Measurements from ENCODE around the gene GTF2E1. TPM values are rescaled to one million over a fixed set of nuclear protein-coding genes. Genes with fewer than 3 reads are reported as not detected.
A peak's percentile ranks its signal among the peaks of the same experiment; 100 is the strongest.

The GTF2E1 gene
- total RNA-seq, 1 donor from 2014 or later, result 17.2 TPM

DNA sequence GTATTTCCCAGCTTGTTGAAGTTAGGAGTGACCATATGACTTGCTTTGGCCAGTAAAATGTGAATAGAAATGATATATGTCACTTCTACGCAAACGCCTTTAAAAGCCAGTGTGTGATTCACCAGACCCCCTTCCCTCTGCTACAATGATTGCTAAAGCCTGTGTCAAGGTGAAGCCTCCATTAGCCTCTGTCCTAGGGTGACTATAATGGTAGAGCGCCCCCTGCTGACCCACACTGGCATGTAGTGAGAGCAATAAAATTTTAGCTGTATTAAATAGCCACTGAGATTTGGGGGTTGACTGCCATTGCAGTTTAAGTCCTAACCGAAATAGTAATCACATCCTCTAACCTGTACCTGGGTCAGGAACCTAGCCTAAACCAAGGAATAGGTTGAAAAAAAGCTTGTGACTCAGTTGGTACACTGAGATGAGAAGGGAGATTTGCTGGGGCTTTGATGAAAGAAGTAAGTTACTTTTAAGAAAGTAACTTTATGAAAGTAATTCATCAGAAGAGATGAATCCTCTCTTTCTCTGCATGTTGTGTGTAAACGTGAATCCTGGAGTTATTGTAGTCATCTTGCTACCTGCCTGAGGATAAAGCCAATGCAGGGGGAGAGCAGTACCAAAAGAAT is 52.6 kb downstream of the GTF2E1 start:
- no peak overlapping the region for H3K4me3 Mint-ChIP-seq (ENCODE audit: unreplicated experiment)
- DNase-seq (ENCODE audit: extremely low spot score, unreplicated experiment), result peak; percentile 93
- H3K4me1 Mint-ChIP-seq (ENCODE audit: unreplicated experiment), result peaks cover 3% of the 10 kb centered on the region
- TF ChIP-seq, protein P1, sequence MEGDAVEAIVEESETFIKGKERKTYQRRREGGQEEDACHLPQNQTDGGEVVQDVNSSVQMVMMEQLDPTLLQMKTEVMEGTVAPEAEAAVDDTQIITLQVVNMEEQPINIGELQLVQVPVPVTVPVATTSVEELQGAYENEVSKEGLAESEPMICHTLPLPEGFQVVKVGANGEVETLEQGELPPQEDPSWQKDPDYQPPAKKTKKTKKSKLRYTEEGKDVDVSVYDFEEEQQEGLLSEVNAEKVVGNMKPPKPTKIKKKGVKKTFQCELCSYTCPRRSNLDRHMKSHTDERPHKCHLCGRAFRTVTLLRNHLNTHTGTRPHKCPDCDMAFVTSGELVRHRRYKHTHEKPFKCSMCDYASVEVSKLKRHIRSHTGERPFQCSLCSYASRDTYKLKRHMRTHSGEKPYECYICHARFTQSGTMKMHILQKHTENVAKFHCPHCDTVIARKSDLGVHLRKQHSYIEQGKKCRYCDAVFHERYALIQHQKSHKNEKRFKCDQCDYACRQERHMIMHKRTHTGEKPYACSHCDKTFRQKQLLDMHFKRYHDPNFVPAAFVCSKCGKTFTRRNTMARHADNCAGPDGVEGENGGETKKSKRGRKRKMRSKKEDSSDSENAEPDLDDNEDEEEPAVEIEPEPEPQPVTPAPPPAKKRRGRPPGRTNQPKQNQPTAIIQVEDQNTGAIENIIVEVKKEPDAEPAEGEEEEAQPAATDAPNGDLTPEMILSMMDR (IDR thresholded peaks at IDR 0.05), result peak; percentile 88
- H3K27me3 Mint-ChIP-seq (ENCODE audit: unreplicated experiment), result peaks cover 11% of the 10 kb centered on the region
- no peaks in the 10 kb centered on the region for H3K9me3 Mint-ChIP-seq (ENCODE audit: unreplicated experiment)
- H3K36me3 Mint-ChIP-seq (ENCODE audit: unreplicated experiment), result peaks cover 3% of the 10 kb centered on the region
- H3K27ac Mint-ChIP-seq (ENCODE audit: unreplicated experiment), result no peak overlapping the region

DNA sequence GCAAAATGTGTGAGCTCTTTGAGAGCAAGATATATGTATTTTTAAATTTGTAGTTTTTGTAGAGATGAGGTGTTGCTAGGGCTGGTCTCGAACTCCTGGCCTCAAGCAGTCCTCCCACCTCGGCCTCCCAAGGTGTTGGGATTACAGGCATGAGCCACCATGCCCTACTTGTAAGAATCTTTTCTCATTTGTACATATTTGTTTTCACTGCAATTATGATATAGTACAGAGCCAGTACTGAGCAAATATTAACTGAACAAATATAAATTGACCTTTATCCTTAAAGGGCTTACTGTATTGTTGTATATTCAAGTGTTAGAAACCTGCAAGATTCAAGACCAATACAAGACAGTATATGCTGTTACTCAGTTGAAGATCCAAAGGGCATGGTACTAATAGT is 53.4 kb downstream of the GTF2E1 start:
- DNase-seq (ENCODE audit: extremely low spot score, unreplicated experiment), result no peak
- TF ChIP-seq, protein P1 (IDR thresholded peaks at IDR 0.05), result no peak
- no peaks in the 10 kb centered on the region for H3K9me3 Mint-ChIP-seq (ENCODE audit: unreplicated experiment)
- no peak overlapping the region for H3K4me3 Mint-ChIP-seq (ENCODE audit: unreplicated experiment)
- H3K36me3 Mint-ChIP-seq (ENCODE audit: unreplicated experiment), result no peaks in the 10 kb centered on the region
- H3K27ac Mint-ChIP-seq (ENCODE audit: unreplicated experiment), result no peak overlapping the region
- H3K4me1 Mint-ChIP-seq (ENCODE audit: unreplicated experiment), result peaks cover 3% of the 10 kb centered on the region
- peaks cover 11% of the 10 kb centered on the region for H3K27me3 Mint-ChIP-seq (ENCODE audit: unreplicated experiment)

DNA sequence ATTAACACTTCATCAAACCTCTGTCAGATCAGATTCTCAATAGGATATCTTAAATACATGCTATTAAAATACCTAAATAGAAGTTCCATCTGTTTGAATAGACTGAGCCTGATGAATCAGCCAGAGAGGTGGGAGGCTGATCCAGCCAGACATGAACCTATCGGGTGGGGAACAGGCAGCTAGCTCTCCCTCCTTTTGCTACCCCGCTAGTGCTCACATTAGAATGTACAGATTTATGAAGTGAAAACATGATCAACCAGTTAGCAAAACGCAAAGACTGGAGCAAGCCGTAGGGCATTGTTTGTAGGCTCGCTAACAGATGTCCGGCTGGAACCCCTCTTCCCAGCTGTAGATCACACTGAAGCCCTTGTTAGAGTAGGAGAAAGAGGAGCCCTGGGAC is 54.4 kb downstream of the GTF2E1 start:
- TF ChIP-seq, protein P1 (IDR thresholded peaks at IDR 0.05), result no peak
- Mint-ChIP-seq H3K4me1 (ENCODE audit: unreplicated experiment) (peaks cover 3% of the 10 kb centered on the region), H3K36me3 (ENCODE audit: unreplicated experiment) (no peaks in the 10 kb centered on the region)

DNA sequence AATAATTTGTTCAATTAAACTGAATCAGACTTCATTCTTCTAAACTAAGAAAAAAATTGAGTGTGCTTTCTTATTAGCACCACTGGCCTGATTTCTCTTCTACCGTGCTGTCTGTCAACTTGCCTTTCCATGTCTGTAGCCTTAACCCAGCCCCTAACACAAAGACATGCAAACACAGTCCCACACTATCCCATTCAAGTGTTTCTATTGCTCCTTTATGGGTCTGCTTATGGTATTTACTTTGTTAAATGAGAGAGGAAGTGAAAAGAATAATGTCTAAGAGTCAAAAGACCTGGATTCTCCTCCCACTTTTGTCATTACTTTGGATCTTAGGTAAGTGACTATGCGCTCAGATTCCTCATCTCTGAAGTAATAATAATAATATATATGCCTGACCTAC is 55.3 kb downstream of the GTF2E1 start:
- no peaks in the 10 kb centered on the region for H3K9me3 Mint-ChIP-seq (ENCODE audit: unreplicated experiment)
- no peaks in the 10 kb centered on the region for H3K36me3 Mint-ChIP-seq (ENCODE audit: unreplicated experiment)
- H3K4me3 Mint-ChIP-seq (ENCODE audit: unreplicated experiment), result no peak overlapping the region
- TF ChIP-seq, protein P1 (IDR thresholded peaks at IDR 0.05), result no peak
- peaks cover 3% of the 10 kb centered on the region for H3K4me1 Mint-ChIP-seq (ENCODE audit: unreplicated experiment)
- peaks cover 11% of the 10 kb centered on the region for H3K27me3 Mint-ChIP-seq (ENCODE audit: unreplicated experiment)
- DNase-seq (ENCODE audit: extremely low spot score, unreplicated experiment), result no peak
- no peak overlapping the region for H3K27ac Mint-ChIP-seq (ENCODE audit: unreplicated experiment)

More for the DNA sequence above, 54.4 kb downstream of the GTF2E1 start:
- Mint-ChIP-seq H3K27ac (ENCODE audit: unreplicated experiment) (no peak overlapping the region), H3K9me3 (ENCODE audit: unreplicated experiment) (no peaks in the 10 kb centered on the region), H3K27me3 (ENCODE audit: unreplicated experiment) (peaks cover 11% of the 10 kb centered on the region), H3K4me3 (ENCODE audit: unreplicated experiment) (no peak overlapping the region)
- no peak for DNase-seq (ENCODE audit: extremely low spot score, unreplicated experiment)

DNA sequence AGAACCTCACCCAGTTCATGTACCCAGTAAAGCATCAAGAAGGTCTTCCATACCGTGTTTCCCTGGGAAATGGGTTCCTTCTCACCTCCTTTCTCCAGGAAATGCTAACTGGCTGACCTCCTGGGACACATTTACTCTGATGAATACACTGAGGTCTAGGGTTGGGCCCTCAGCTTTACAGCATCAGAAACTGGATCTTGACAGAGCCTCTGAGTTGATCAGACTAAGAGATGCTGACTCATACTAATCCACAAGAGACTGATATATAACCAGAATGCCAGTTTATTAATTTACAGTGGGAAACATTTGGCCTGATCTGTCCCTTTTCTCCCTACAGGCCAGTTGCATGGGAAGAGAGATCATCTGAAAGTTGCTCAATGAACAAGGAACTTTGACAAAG is 55.8 kb downstream of the GTF2E1 start:
- peaks cover 11% of the 10 kb centered on the region for H3K27me3 Mint-ChIP-seq (ENCODE audit: unreplicated experiment)
- no peak overlapping the region for H3K4me3 Mint-ChIP-seq (ENCODE audit: unreplicated experiment)
- H3K36me3 Mint-ChIP-seq (ENCODE audit: unreplicated experiment), result no peaks in the 10 kb centered on the region
- no peak overlapping the region for H3K27ac Mint-ChIP-seq (ENCODE audit: unreplicated experiment)
- H3K9me3 Mint-ChIP-seq (ENCODE audit: unreplicated experiment), result no peaks in the 10 kb centered on the region
- no peak for DNase-seq (ENCODE audit: extremely low spot score, unreplicated experiment)
- TF ChIP-seq, protein P1 (IDR thresholded peaks at IDR 0.05), result no peak
- peaks cover 3% of the 10 kb centered on the region for H3K4me1 Mint-ChIP-seq (ENCODE audit: unreplicated experiment)

All from osteocyte (in vitro differentiated cells).